Left lung (tissue), 10 donors: ENCODE measurements around the gene RAB40A. TPM values are rescaled to one million over a fixed set of nuclear protein-coding genes. Genes with fewer than 3 reads are reported as not detected.

Source experiments
- ATAC-seq: fragments of 200-7000 bp; cut with Tn5 transposase; one replicate; pipeline ENCODE4 v1.9.1; 2020; ENCODE audit warnings: moderate library complexity
- DNase-seq, 4 donors: peaks; one replicate each; pipeline ENCODE4 v3.0.0-alpha.2; 2013 to 2020
- H3K27ac ChIP-seq, 2 donors: fragments of 200-600 bp; sonication (generic) in 1 of 2; one replicate each; pipeline versions ENCODE4 v1.5.0 to v1.8.0; 2020 to 2021
- H3K27me3 ChIP-seq, 2 donors: fragments of 200-600 bp; sonication (generic) in 1 of 2; one replicate each; pipeline versions ENCODE4 v1.5.0 to v1.8.0; 2020 to 2021
- H3K36me3 ChIP-seq, 2 donors: fragments of 200-600 bp; sonication (generic) in 1 of 2; one replicate each; pipeline versions ENCODE4 v1.5.0 to v1.8.0; 2020 to 2021
- H3K4me1 ChIP-seq, 2 donors: fragments of 200-600 bp; one replicate each; pipeline ENCODE4 v1.8.0; 2021
- H3K4me3 ChIP-seq, 2 donors: fragments of 200-600 bp; sonication (generic) in 1 of 2; one replicate each; pipeline versions ENCODE4 v1.5.0 to v1.8.0; 2020 to 2021; ENCODE audit warnings: mild to moderate bottlenecking in 1 of 2
- H3K9me3 ChIP-seq, 2 donors: fragments of 200-600 bp; sonication (generic) in 1 of 2; one replicate each; pipeline versions ENCODE4 v1.5.0 to v1.8.0; 2020 to 2021
- intact Hi-C, 2 donors: fragments of 100-400 bp; cut with DNase I; formaldehyde crosslinking; loops; one replicate each; pipeline versions ENCODE4 v1.11.2 to v1.14.2; 2022
- polyA plus RNA-seq, 6 donors: library from polyadenylated mRNA; unstranded; fragments of 120-200 nt; gene quantifications; one replicate each; pipeline ENCODE4 v1.2.1, GENCODE V29; 2013; ENCODE audit not compliant: insufficient read length in 6 of 6
- total RNA-seq, 2 donors: library from RNA; stranded (reverse); fragmentation: NEBNext Ultra II Directional; extraction: Animal tissue kit (Norgen Biotek cat#: 25700); gene quantifications; one replicate each; pipeline ENCODE4 v1.2.1, GENCODE V29; 2021
- TF ChIP-seq, protein P1 (sequence below), 2 donors: fragments of 200-600 bp; sonication (generic) in 1 of 2; IDR thresholded peaks; one replicate each; pipeline versions ENCODE4 v1.5.0 to v1.8.0; 2021; ENCODE audit warnings: antibody characterized with exemption in 2 of 2
- donor health status: DM: no; HTN: yes; CAD: no.
- donor health status: DM: no; HTN: no; CAD: no.

RAB40A gene
- total and polyA plus RNA-seq, 8 donors = 0.17 to 4.2 (median 3.5) TPM

DNA sequence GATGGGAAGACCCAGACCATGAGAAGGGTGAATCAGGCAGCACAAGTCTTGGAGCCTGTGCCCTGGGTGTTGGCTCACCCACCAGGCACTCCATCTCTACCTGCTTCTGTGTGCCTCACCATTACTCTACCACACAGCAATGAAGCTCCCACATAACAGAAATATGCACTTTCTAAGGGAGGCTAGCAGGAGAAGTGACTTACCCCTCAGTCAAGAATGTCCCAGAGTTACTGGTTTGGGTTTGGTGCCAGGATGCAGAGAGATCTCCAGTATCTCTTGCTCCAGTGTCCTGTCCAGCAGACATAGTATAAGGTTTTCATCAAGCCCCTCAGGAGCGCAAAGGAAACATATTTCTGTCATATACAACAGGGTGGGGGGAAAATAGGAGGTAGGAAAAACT is 11.3 kb upstream of the RAB40A start:
- DNase-seq (no peak), ATAC-seq (no peak)
- intact Hi-C loops = loop anchor here in 1 of 2 donors (10.0 kb wide), 1 partner anchor 154 kb away; the partner anchor contains the start of gene MORF4L2
- TF ChIP-seq, protein P1, sequence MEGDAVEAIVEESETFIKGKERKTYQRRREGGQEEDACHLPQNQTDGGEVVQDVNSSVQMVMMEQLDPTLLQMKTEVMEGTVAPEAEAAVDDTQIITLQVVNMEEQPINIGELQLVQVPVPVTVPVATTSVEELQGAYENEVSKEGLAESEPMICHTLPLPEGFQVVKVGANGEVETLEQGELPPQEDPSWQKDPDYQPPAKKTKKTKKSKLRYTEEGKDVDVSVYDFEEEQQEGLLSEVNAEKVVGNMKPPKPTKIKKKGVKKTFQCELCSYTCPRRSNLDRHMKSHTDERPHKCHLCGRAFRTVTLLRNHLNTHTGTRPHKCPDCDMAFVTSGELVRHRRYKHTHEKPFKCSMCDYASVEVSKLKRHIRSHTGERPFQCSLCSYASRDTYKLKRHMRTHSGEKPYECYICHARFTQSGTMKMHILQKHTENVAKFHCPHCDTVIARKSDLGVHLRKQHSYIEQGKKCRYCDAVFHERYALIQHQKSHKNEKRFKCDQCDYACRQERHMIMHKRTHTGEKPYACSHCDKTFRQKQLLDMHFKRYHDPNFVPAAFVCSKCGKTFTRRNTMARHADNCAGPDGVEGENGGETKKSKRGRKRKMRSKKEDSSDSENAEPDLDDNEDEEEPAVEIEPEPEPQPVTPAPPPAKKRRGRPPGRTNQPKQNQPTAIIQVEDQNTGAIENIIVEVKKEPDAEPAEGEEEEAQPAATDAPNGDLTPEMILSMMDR (IDR thresholded peaks at IDR 0.05) = no peak
- Histone ChIP-seq H3K9me3 (no peaks in the 10 kb centered on the region), H3K36me3 (no peaks in the 10 kb centered on the region), H3K27me3 (peaks cover 0 to 3% of the 10 kb centered on the region in 2 donors), H3K4me1 (no peaks in the 10 kb centered on the region), H3K27ac (no peak overlapping the region), H3K4me3 (no peak overlapping the region)

DNA sequence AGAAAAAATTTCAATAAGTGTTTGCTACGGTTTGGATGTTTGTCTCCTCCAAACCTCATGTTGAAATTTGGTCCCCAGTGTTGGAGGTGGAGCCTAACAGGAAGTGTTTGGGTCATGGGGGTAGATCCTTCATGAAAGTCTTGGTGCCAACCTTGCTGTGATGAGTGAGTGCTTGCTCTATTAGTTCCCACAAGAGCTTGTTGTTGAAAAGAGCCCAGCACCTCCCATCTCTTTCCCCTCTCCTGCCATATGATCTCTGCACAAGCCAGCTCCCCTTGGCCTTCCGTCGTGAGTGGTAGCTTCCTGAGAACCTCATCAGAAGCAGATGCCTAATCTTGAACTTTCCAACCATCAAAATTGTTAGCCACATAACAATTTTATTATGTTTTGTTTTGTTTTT is 10.3 kb upstream of the RAB40A start:
- Histone ChIP-seq H3K27me3 (peaks cover 0 to 3% of the 10 kb centered on the region in 2 donors), H3K36me3 (no peaks in the 10 kb centered on the region), H3K9me3 (no peaks in the 10 kb centered on the region), H3K27ac (no peak overlapping the region), H3K4me3 (no peak overlapping the region), H3K4me1 (no peaks in the 10 kb centered on the region)
- ATAC-seq (no peak), DNase-seq (no peak)
- TF ChIP-seq, protein P1 (IDR thresholded peaks at IDR 0.05) = no peak
- intact Hi-C loops = no loop called here

DNA sequence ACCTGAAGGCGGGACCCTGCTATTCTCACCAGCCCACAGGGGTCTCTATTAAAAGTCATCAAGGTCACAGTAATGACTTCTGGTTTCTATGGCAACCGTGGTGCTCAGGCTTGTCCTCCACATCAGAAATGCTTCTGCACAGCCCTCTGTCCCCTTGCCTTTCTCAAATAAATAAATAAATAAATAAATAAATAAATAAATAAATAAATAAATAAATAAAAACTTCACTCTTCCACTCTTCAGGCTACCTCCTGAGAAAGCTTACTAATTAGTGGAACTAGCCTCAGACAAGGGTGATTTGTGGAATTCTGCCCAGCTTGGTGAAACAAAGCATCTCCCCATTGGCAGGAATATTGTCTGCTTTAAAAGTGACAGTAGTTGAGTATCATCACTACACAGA is 5.5 kb upstream of the RAB40A start:
- intact Hi-C loops = no loop called here
- ATAC-seq (no peak), DNase-seq (no peak)
- Histone ChIP-seq H3K27me3 (no peaks in the 10 kb centered on the region), H3K4me3 (no peak overlapping the region), H3K4me1 (no peaks in the 10 kb centered on the region), H3K27ac (no peak overlapping the region), H3K9me3 (no peaks in the 10 kb centered on the region), H3K36me3 (no peaks in the 10 kb centered on the region)
- TF ChIP-seq, protein P1 (IDR thresholded peaks at IDR 0.05) = no peak

DNA sequence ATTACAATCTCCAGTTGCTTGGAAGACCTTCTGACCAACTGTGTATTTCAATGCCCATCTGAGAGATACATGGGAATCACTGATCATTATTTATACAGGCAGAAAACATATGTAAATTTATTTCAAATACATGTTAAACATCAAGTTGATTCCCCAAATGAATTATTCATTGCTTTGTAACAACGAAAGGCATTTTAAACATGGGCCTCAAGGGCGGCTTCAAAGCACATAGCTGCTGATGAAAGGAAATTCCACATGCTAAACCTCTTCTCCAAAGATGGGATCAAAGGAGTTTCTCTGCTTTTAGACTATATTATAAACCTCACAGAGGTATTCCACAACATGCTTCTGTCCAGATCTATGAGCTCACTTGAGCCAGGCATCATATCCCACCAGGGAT is 4.3 kb upstream of the RAB40A start:
- H3K9me3 ChIP-seq = no peaks in the 10 kb centered on the region
- H3K27me3 ChIP-seq = peaks cover 0 to 4% of the 10 kb centered on the region in 2 donors
- ATAC-seq (no peak), DNase-seq (no peak)
- intact Hi-C loops = no loop called here
- TF ChIP-seq, protein P1 (IDR thresholded peaks at IDR 0.05) = no peak
- no peak overlapping the region for H3K4me3 ChIP-seq
- no peaks in the 10 kb centered on the region for H3K36me3 ChIP-seq
- H3K27ac ChIP-seq = no peak overlapping the region
- H3K4me1 ChIP-seq = no peaks in the 10 kb centered on the region

DNA sequence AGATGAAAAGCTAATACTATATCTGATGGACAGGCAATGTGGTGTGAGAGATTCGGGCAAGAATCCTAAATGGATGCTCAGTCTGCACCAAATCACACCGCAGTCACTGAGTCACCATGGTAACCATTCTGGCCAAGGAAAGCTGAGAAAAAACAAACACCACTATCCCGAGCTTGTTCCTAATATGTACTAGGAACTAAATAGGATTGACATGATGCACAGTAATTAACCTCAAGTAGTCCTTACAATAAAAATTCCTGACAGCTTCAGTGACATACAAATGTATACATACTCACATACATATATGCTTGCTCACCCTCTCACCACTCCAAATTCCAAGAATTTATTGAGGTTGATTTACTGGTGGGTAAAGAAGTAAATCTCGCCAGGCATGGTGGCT is 1.1 kb upstream of the RAB40A start:
- Histone ChIP-seq H3K36me3 (no peaks in the 10 kb centered on the region), H3K27ac (no peak overlapping the region), H3K4me3 (no peak overlapping the region), H3K27me3 (peaks cover 0 to 18% of the 10 kb centered on the region in 2 donors), H3K4me1 (no peaks in the 10 kb centered on the region), H3K9me3 (no peaks in the 10 kb centered on the region)
- intact Hi-C loops = no loop called here
- TF ChIP-seq, protein P1 (IDR thresholded peaks at IDR 0.05) = no peak
- peak in 1 of 4 donors; percentile 11 for DNase-seq
- ATAC-seq = no peak
